Measurements from ENCODE around the gene DERL3.

Gene DERL3

DNA sequence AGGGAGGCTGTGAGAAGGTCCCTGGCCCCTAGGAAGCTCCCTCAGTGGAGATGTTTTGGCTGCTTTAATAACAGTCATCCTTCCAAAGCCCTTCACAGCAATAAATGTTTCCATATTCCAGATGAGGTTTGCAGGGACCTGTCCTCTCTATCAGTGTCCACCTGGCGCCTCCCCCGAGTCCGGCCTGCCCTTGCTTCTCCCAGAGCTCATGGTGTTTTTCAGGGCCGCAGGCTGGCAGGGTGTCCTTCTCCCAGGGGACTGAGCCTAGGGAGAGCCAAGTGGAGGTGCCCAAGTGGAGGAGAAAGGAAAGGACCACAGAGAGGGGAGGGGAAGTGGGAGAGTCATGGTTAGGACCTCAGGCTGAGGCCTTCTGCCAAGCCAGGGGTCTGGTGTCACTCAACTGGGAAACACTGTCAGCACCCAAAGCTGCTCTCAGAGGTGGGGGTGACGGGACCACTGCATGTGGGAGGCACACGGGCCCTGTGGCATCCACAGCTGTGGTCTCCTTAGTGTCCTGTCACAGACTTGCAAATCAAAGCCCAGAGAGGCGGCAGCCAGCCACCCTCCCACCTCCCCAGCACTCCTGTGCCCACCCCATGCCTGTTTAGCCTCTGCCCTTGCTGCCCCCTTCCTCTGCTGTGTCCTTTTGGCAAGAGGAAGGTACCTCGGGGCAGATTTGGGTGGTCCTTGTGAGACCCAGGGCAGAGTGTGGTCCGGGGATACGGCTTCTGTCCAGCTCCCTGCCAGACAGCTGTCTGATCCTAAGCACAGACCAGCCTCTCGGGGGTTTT, 6.4 kb downstream of the DERL3 start:
- Histone ChIP-seq H3K9ac (ENCODE audit: low read depth in 1 of 2, low read length in 2 of 2) (no peak overlapping the region), H3K27ac (ENCODE audit: low read depth in 2 of 2, low read length in 2 of 2) (no peak overlapping the region), H3K36me3 (ENCODE audit: control insufficient read depth in 2 of 2, insufficient read depth in 2 of 2, low read length in 2 of 2) (peaks cover 52 to 65% of the 10 kb centered on the region in 2 donors), H3K4me3 (ENCODE audit: low read length in 2 of 2) (no peak overlapping the region), H3K9me3 (ENCODE audit: control insufficient read depth in 2 of 2, low read length in 2 of 2) (no peaks in the 10 kb centered on the region), H3K4me1 (ENCODE audit: control insufficient read depth in 2 of 2, insufficient read depth in 2 of 2, low read length in 2 of 2) (peaks cover 0 to under 1% of the 10 kb centered on the region in 2 donors), H3K27me3 (ENCODE audit: control insufficient read depth in 2 of 2, insufficient read depth in 2 of 2, low read length in 2 of 2) (no peaks in the 10 kb centered on the region)

DNA sequence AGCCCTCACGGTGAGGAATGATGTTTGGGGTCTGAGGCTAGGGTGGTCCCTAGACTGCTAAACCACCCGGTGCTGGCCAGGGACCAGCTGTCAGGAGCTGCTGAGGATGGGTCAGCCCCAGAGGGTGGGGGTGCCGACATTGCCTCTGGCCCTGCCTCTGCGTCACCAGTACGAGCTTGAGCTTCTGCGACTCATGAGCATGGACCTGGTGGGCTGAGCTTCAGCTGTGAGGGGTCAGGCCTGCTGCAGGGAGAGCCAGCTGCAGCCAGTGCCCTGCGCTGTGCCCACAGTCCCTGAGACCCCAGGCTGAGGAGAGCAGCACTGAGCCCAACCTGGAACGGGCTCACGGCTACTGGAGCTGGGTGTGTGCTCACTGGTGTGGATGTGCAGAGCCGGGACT, 7.0 kb downstream of the DERL3 start:
- peaks cover 58 to 72% of the 10 kb centered on the region in 2 donors for H3K36me3 ChIP-seq (ENCODE audit: control insufficient read depth in 2 of 2, insufficient read depth in 2 of 2, low read length in 2 of 2)

DNA sequence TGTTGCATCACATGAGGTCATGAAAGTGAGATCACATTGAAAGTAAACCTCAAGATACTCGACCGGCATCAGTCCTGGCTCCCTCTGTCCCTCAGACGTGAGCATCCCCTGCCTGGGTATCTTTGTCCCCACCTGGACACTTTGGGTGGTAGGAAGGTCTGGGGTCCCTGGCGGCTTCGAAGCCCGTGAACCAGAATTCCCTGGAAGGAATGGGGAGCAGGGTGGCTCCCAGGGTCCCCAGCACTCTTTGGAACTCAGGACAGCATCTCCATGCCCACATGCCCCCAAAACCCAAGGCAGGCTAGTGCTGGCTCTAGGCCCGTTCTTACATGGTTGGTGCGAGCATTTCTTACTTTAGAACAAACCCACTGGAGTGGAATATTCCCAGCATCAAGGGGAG, 7.5 kb downstream of the DERL3 start:
- Histone ChIP-seq H3K9me3 (ENCODE audit: control insufficient read depth in 2 of 2, low read length in 2 of 2) (no peaks in the 10 kb centered on the region), H3K4me1 (ENCODE audit: control insufficient read depth in 2 of 2, insufficient read depth in 2 of 2, low read length in 2 of 2) (no peaks in the 10 kb centered on the region), H3K27me3 (ENCODE audit: control insufficient read depth in 2 of 2, insufficient read depth in 2 of 2, low read length in 2 of 2) (no peaks in the 10 kb centered on the region), H3K9ac (ENCODE audit: low read depth in 1 of 2, low read length in 2 of 2) (no peak overlapping the region), H3K36me3 (ENCODE audit: control insufficient read depth in 2 of 2, insufficient read depth in 2 of 2, low read length in 2 of 2) (peaks cover 62 to 74% of the 10 kb centered on the region in 2 donors), H3K4me3 (ENCODE audit: low read length in 2 of 2) (no peak overlapping the region), H3K27ac (ENCODE audit: low read depth in 2 of 2, low read length in 2 of 2) (no peak overlapping the region)

More for the DNA sequence above, 7.0 kb downstream of the DERL3 start:
- Histone ChIP-seq H3K27ac (ENCODE audit: low read depth in 2 of 2, low read length in 2 of 2) (no peak overlapping the region), H3K9me3 (ENCODE audit: control insufficient read depth in 2 of 2, low read length in 2 of 2) (no peaks in the 10 kb centered on the region), H3K9ac (ENCODE audit: low read depth in 1 of 2, low read length in 2 of 2) (no peak overlapping the region), H3K27me3 (ENCODE audit: control insufficient read depth in 2 of 2, insufficient read depth in 2 of 2, low read length in 2 of 2) (no peaks in the 10 kb centered on the region), H3K4me3 (ENCODE audit: low read length in 2 of 2) (no peak overlapping the region), H3K4me1 (ENCODE audit: control insufficient read depth in 2 of 2, insufficient read depth in 2 of 2, low read length in 2 of 2) (no peaks in the 10 kb centered on the region)

DNA sequence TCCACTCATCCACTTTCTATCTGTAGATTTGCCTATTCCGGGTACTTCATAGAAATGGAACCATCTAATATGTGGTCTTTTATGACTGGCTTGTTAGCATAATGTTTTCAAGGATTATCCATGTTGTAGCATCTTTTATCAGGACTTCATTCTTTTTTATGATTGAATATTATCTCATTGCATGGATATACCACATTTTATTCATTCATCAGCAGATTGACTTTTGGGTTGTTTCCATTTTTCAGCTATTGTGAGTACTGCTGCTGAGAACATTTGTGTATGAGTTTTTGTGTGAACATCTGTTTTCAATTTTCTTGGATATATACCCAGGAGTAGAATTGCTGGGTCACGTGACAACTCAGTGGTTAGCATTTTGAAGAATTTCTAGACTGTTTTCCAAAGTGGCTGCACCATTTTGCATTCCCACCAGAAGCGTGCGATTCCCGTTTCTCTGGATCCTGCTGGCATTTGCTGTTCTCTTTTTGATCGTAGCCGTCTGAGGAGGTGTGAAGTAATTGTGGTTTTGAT, 8.9 kb downstream of the DERL3 start:
- Histone ChIP-seq H3K9me3 (ENCODE audit: control insufficient read depth in 2 of 2, low read length in 2 of 2) (no peaks in the 10 kb centered on the region), H3K27ac (ENCODE audit: low read depth in 2 of 2, low read length in 2 of 2) (no peak overlapping the region), H3K4me1 (ENCODE audit: control insufficient read depth in 2 of 2, insufficient read depth in 2 of 2, low read length in 2 of 2) (no peaks in the 10 kb centered on the region), H3K27me3 (ENCODE audit: control insufficient read depth in 2 of 2, insufficient read depth in 2 of 2, low read length in 2 of 2) (no peaks in the 10 kb centered on the region), H3K4me3 (ENCODE audit: low read length in 2 of 2) (no peak overlapping the region), H3K9ac (ENCODE audit: low read depth in 1 of 2, low read length in 2 of 2) (no peak overlapping the region), H3K36me3 (ENCODE audit: control insufficient read depth in 2 of 2, insufficient read depth in 2 of 2, low read length in 2 of 2) (peaks cover 60 to 73% of the 10 kb centered on the region in 2 donors)

DNA sequence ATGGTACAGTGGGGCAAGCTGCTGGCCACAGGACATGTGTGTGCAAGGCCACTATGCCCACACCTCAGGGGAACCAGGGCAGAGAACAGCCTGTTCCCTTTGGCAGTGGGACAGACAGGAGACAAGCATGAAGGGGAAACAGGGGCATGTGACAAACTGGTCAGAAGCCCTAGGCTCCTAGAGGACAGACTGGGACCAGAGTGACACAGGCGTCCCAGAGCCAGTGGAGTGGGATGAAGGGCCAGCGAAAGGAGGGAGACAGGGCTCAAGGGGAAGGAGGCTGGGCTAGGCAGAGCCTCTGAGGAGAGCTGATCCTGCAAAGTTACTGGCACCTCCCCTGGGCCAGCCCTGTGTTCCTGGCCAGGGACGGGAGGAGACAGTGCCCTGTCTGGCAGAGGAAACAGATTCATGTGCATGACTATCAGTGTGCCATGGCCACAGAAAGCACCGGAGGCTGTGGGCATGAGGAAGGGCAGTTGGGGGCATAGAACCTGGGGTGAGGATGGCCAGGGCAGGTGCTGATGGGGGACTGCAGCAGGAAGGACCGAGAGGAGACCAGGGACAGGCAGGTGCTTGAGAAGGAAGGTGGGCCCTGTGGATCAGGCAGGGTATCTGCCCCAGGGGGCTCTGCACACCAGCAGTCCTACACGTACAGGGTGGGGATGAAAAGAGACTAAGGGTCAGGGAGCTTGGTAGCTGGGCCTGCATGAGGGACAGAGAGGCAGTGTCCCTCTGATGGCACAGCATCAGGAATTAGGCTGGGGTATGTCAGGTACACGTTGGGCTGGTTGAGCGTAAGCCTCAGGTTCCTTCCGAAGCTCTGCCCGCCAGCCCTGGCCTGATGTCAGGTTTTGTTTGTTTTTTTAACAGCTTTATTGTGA, 9.8 kb downstream of the DERL3 start:
- Histone ChIP-seq H3K9me3 (ENCODE audit: control insufficient read depth in 2 of 2, low read length in 2 of 2) (no peaks in the 10 kb centered on the region), H3K36me3 (ENCODE audit: control insufficient read depth in 2 of 2, insufficient read depth in 2 of 2, low read length in 2 of 2) (peaks cover 63 to 77% of the 10 kb centered on the region in 2 donors), H3K4me1 (ENCODE audit: control insufficient read depth in 2 of 2, insufficient read depth in 2 of 2, low read length in 2 of 2) (no peaks in the 10 kb centered on the region), H3K27ac (ENCODE audit: low read depth in 2 of 2, low read length in 2 of 2) (no peak overlapping the region), H3K9ac (ENCODE audit: low read depth in 1 of 2, low read length in 2 of 2) (no peak overlapping the region), H3K4me3 (ENCODE audit: low read length in 2 of 2) (no peak overlapping the region), H3K27me3 (ENCODE audit: control insufficient read depth in 2 of 2, insufficient read depth in 2 of 2, low read length in 2 of 2) (no peaks in the 10 kb centered on the region)

DNA sequence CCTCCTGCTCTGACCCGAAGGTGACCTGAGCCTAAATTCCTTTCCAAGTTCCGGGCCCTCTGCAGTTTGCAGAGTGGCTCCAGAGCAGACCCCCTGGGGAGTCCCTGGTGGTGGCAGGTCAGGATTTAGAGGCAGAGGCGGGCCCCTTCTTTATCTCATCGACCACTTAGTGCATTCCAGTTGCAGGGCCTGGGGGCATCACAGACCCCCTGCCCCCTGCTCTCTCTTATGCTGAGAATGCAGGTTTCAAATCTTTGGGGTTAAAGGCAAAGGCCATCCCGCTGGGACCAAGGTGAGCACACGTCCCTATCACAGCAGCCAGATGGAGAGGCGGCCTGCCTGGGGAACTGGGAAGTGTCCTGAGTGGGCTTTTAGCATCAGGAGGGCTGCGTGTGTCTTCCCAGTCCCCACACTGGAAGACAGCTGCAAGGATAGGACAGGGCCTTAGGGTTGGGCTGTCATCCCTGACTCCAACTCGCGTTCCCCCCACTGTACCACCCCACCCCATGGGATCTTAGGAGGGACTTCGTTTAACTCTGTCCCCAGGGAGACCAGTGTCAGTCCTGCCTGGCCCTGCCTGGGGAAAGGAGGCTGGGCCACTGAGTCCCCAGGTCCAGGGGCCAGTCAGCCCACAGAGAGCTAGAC, 11.3 kb downstream of the DERL3 start:
- H3K9ac ChIP-seq (ENCODE audit: low read depth in 1 of 2, low read length in 2 of 2) = no peak overlapping the region
- no peak overlapping the region for H3K4me3 ChIP-seq (ENCODE audit: low read length in 2 of 2)
- H3K27me3 ChIP-seq (ENCODE audit: control insufficient read depth in 2 of 2, insufficient read depth in 2 of 2, low read length in 2 of 2) = no peaks in the 10 kb centered on the region
- H3K36me3 ChIP-seq (ENCODE audit: control insufficient read depth in 2 of 2, insufficient read depth in 2 of 2, low read length in 2 of 2) = peaks cover 67 to 80% of the 10 kb centered on the region in 2 donors
- no peaks in the 10 kb centered on the region for H3K9me3 ChIP-seq (ENCODE audit: control insufficient read depth in 2 of 2, low read length in 2 of 2)
- no peak overlapping the region for H3K27ac ChIP-seq (ENCODE audit: low read depth in 2 of 2, low read length in 2 of 2)
- no peaks in the 10 kb centered on the region for H3K4me1 ChIP-seq (ENCODE audit: control insufficient read depth in 2 of 2, insufficient read depth in 2 of 2, low read length in 2 of 2)

DNA sequence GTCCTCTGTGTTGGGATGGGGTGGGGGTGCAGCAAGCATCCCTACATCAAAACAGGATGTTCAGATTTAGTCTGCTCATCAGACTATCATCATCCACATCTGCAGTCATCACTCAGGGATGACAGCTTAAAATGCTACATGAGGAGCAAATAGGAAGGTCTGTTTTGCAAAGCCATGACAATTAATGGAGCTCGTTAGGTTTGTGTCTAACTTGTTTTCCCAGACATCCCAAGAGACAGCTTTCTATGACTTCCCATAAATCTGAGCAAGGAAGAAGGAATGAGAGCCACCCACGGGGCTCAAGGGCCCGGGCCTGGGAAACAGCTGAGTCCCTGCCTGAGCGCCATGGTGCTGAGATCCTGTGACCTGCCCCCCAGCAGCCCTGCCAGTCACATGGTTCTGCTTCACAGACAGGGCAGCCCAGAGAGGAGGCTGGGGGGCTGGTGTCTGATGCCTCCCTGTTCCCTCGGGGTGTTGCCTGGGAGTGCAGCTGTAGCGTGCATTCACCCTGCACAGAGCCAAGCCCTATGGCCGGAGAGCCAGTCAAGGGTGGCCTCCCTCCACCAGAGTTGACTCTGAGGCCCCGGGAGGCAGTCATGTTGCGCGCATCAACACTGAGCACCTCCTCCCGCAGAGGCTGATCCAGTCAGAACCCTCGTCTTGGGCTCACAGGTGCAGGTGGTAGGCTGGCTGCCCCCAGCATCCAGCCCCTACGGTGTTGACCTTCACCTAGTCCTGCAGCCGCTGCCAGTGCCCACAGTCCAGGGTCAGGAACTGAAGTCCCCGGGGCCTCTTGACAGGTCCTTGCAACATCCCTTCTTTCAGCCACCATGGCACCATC, 12.1 kb downstream of the DERL3 start:
- Histone ChIP-seq H3K9me3 (ENCODE audit: control insufficient read depth in 2 of 2, low read length in 2 of 2) (no peaks in the 10 kb centered on the region), H3K27me3 (ENCODE audit: control insufficient read depth in 2 of 2, insufficient read depth in 2 of 2, low read length in 2 of 2) (no peaks in the 10 kb centered on the region), H3K27ac (ENCODE audit: low read depth in 2 of 2, low read length in 2 of 2) (no peak overlapping the region), H3K4me1 (ENCODE audit: control insufficient read depth in 2 of 2, insufficient read depth in 2 of 2, low read length in 2 of 2) (no peaks in the 10 kb centered on the region), H3K4me3 (ENCODE audit: low read length in 2 of 2) (no peak overlapping the region), H3K36me3 (ENCODE audit: control insufficient read depth in 2 of 2, insufficient read depth in 2 of 2, low read length in 2 of 2) (peaks cover 75 to 77% of the 10 kb centered on the region in 2 donors), H3K9ac (ENCODE audit: low read depth in 1 of 2, low read length in 2 of 2) (no peak overlapping the region)

DNA sequence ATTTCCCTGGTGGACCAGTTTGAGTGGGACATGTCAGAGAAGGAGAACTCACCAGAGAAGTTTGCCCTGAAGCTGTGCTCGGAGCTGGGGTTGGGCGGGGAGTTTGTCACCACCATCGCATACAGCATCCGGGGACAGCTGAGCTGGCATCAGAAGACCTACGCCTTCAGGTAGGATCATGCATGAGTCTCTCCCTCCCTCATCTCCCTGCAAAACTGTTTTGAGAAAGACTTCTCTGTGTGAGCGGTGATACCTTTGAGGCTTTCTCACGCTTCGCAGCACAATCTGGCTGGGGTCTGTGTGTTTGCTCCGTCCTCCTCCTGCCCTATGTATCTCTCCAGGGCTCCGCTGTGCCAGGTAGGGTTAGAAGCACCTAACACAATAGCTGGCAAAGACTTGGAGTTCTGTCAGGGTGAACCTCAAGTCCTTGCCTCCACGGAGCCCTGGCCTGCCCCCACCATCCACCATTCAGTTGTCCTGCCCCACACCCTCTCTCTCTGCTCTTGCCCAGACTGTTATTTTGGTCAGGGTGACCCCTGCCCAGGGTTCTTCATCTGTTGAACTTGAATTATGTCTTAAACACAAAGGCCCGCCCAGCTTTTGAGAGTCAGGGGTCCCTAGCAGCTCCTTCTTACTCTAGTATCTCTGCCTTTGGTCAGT, 13.4 kb downstream of the DERL3 start:
- Histone ChIP-seq H3K27me3 (ENCODE audit: control insufficient read depth in 2 of 2, insufficient read depth in 2 of 2, low read length in 2 of 2) (no peaks in the 10 kb centered on the region), H3K4me3 (ENCODE audit: low read length in 2 of 2) (no peak overlapping the region), H3K9ac (ENCODE audit: low read depth in 1 of 2, low read length in 2 of 2) (no peak overlapping the region), H3K36me3 (ENCODE audit: control insufficient read depth in 2 of 2, insufficient read depth in 2 of 2, low read length in 2 of 2) (peaks cover 71 to 76% of the 10 kb centered on the region in 2 donors), H3K4me1 (ENCODE audit: control insufficient read depth in 2 of 2, insufficient read depth in 2 of 2, low read length in 2 of 2) (peaks cover 0 to 4% of the 10 kb centered on the region in 2 donors), H3K9me3 (ENCODE audit: control insufficient read depth in 2 of 2, low read length in 2 of 2) (no peaks in the 10 kb centered on the region), H3K27ac (ENCODE audit: low read depth in 2 of 2, low read length in 2 of 2) (no peak overlapping the region)
